Prostate gland (tissue), 2 donors: Measurements from ENCODE around the gene SERPINA10. TPM values are rescaled to one million over a fixed set of nuclear protein-coding genes. Genes with fewer than 3 reads are reported as not detected.

Source experiments
- DNase-seq: peaks from one replicate; pipeline ENCODE4 v3.0.0-alpha.2; 2019; ENCODE audit warnings: low spot score
- H3K27ac ChIP-seq, 2 donors: fragments of 200-600 bp; sonication (generic); 2 replicates each; pipeline ENCODE4 v1.5.1; 2017 to 2019
- H3K27me3 ChIP-seq: fragments of 200-600 bp; sonication (generic); replicated peaks from 2 replicates; pipeline ENCODE4 v1.5.1; 2019; ENCODE audit not compliant: insufficient read depth
- H3K36me3 ChIP-seq, 2 donors: fragments of 200-600 bp; sonication (generic); 1 replicate in 1 of 2; 2 replicates in 1 of 2; pipeline versions ENCODE4 v1.5.1 to v1.8.1; 2017 to 2019
- H3K4me1 ChIP-seq: fragments of 200-600 bp; sonication (generic); replicated peaks from 2 replicates; pipeline ENCODE4 v1.5.1; 2019
- H3K4me3 ChIP-seq, 2 donors: fragments of 200-600 bp; sonication (generic); 2 replicates each; pipeline ENCODE4 v1.5.1; 2017 to 2019
- H3K9me3 ChIP-seq: fragments of 200-600 bp; sonication (generic); 2 replicates; pipeline ENCODE4 v1.5.1; 2017
- CTCF ChIP-seq, 4 experiments: fragments of 200-600 bp in 2 of 4; fragments of 450-650 bp in 2 of 4; sonication (generic) in 2 of 4; IDR thresholded peaks; 1 replicate in 3 of 4; 2 replicates in 1 of 4; pipeline ENCODE4 v1.5.1; 2016 to 2019; ENCODE audit warnings: antibody characterized with exemption in 4 of 4, mild to moderate bottlenecking in 2 of 4, moderate library complexity in 2 of 4
- POLR2A ChIP-seq: fragments of 450-650 bp; IDR thresholded peaks from one replicate; pipeline ENCODE4 v1.6.1; 2016; ENCODE audit warnings: antibody characterized with exemption, mild to moderate bottlenecking
- POLR2AphosphoS5 ChIP-seq: sonication (generic); formaldehyde crosslinking; IDR thresholded peaks from one replicate; pipeline ENCODE4 v1.6.1; 2017; ENCODE audit warnings: antibody characterized with exemption
- WGBS: methylation state at CpG from one replicate; pipeline ENCODE4 v1.1.5; 2018; 5-methylcytosine and 5-hydroxymethylcytosine counted together
- intact Hi-C: fragments of 100-400 bp; cut with DNase I; formaldehyde crosslinking; loops from one replicate; pipeline ENCODE4 v1.14.2; 2022
- total RNA-seq, 2 donors: library from RNA; depleted of rRNA; stranded (reverse); fragments of >200 nt; gene quantifications; one replicate each; pipeline ENCODE4 v1.1.0, GENCODE V29; 2016

The SERPINA10 gene
- total RNA-seq, 2 donors from 2014 or later = not detected

- Histone ChIP-seq H3K4me1 (no peaks in the 10 kb centered on the region), H3K4me3 (no peak overlapping the region), H3K36me3 (no peaks in the 10 kb centered on the region), H3K9me3 (no peaks in the 10 kb centered on the region), H3K27ac (no peak overlapping the region), H3K27me3 (no peaks in the 10 kb centered on the region)
- WGBS = 52% methylated on average over 4 of the region's 4 CpGs
- no peak for DNase-seq
- TF ChIP-seq POLR2AphosphoS5 = no peak
- no peak for TF ChIP-seq POLR2A
- TF ChIP-seq CTCF (IDR thresholded peaks at IDR 0.05) = no peak
- intact Hi-C loops = no loop called here
Observed at GRCh38 chr14:94317259-94317658, 24.2 kb upstream of the SERPINA10 start.

DNA sequence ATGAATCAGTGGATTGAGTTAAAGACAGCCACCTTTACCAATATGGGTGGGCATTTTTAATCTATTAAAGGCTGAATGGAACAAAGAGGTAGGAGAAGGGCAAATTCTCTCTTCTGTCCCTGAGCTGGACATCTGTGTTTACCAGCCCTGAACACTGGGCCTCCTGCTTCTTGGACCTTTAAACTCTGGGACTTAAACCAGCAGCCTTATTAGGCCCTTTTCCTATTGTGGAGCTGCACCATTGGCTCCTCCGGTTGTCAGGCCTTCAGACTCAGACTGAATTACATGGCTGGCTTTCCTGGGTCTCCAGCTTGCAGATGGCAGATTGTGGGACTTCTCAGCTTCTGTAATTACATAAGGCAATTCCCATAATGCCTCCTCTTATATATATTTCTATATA, 23.6 kb upstream of the SERPINA10 start:
- TF ChIP-seq POLR2A (no peak), POLR2AphosphoS5 (no peak), CTCF (IDR thresholded peaks at IDR 0.05) (no peak)
- Histone ChIP-seq H3K4me3 (no peak overlapping the region), H3K27me3 (no peaks in the 10 kb centered on the region), H3K36me3 (no peaks in the 10 kb centered on the region), H3K4me1 (no peaks in the 10 kb centered on the region), H3K27ac (no peak overlapping the region), H3K9me3 (no peaks in the 10 kb centered on the region)
- WGBS = 82% methylated on average over 1 of the region's 1 CpG
- intact Hi-C loops = no loop called here
- no peak for DNase-seq

DNA sequence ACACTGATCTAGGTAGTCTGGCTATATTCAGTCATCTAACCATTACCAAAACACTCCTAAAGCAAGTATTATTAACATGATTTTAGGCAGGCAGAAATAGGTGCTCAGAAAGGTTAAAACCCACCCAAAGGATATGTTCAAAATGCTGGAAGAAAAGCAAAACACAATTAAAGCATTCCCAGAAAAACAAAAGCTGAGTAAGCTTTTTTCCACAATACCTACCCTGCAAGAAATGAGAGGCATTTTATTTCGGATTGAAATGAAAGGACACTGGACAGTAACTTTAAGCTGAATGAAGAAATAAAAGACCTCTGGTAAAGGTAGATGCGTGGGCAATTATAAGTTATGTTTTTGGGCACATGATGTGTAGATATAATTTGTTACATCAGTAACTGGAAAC, 21.8 kb upstream of the SERPINA10 start:
- TF ChIP-seq CTCF (IDR thresholded peaks at IDR 0.05) = no peak
- TF ChIP-seq POLR2A = no peak
- no peak for TF ChIP-seq POLR2AphosphoS5
- Histone ChIP-seq H3K4me1 (no peaks in the 10 kb centered on the region), H3K36me3 (no peaks in the 10 kb centered on the region), H3K27me3 (no peaks in the 10 kb centered on the region), H3K4me3 (no peak overlapping the region), H3K9me3 (no peaks in the 10 kb centered on the region), H3K27ac (no peak overlapping the region)
- intact Hi-C loops = no loop called here
- 87% methylated on average over 2 of the region's 2 CpGs for WGBS
- no peak for DNase-seq

DNA sequence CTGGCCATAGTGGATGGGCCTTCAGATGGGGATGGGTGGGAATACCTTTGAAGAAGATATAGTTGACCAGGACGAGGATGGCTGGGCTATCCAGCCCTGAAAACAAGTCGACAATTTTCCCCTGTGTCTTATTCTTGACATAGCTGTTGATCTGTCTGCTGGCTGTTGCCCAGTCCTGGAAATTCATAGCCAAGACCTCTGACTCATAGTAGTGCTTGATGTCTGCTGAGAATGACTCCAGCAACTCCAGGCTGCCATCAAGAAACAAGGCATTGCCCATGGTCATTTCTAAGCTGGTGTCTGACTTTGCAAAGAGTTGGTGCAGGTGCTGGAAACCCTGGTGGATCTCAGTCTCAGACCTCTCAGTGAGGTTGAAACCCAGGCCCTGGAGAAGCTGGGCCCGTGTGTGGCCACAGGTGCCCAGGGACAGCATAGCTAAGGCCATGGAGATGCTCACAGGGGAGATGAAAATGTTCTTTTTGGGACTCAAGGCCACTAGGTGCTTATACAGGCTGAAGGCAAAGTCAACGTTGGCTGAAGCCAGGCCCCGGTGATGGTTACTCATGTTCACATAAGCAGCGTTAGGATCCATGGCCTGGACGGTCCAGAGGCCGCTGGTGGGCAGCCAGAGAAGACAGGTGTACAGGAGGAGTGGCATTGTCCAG, 21.1 kb upstream of the SERPINA10 start:
- H3K36me3 ChIP-seq = no peaks in the 10 kb centered on the region
- no peak for TF ChIP-seq CTCF (IDR thresholded peaks at IDR 0.05)
- no peak for TF ChIP-seq POLR2AphosphoS5
- TF ChIP-seq POLR2A = no peak
- H3K4me3 ChIP-seq = no peak overlapping the region
- no peaks in the 10 kb centered on the region for H3K27me3 ChIP-seq
- 89% methylated on average over 8 of the region's 8 CpGs for WGBS
- intact Hi-C loops = no loop called here
- no peak for DNase-seq
- H3K27ac ChIP-seq = no peak overlapping the region
- H3K9me3 ChIP-seq = no peaks in the 10 kb centered on the region
- no peaks in the 10 kb centered on the region for H3K4me1 ChIP-seq

DNA sequence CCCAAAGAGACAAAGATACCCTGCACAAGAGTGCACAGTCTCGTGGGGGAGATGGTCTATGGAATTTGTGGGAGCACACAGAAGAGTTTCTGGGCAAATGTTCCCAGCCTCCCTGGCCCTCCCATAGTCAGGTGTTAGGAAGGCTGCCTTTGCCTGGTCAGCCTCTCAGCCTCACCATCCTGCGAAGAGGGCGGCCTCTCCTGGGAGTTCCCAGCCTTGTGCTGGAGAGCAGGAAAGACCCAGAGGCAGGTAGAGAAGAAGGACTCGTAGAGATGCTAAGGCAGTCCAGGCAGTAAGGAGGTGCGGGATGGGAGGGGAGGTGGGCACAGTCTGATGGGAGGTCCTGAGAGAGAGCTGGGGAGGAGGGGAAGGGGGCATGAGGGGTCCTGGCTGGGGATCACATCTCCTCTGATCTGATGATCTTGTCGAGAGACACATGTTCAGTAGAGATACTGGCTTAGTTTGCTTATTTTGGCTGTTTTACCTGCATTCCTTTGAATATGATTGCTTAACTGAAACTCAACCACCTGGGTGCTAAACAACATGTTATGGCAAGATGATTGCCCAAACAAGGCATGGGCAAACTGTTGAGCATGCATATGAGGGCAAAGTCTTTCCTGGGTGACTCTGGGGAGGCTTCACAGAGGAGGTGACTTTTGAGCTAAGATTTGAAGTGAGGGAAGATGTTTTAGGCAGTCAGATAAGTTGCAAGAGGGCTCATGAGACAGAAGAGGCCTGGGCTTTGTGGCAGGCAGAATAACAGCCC, 19.6 kb upstream of the SERPINA10 start:
- 65% methylated on average over 6 of the region's 6 CpGs for WGBS
- no peaks in the 10 kb centered on the region for H3K9me3 ChIP-seq
- intact Hi-C loops = no loop called here
- no peak overlapping the region for H3K4me3 ChIP-seq
- H3K27me3 ChIP-seq = no peaks in the 10 kb centered on the region
- TF ChIP-seq POLR2A (no peak), POLR2AphosphoS5 (peak; percentile 19)
- H3K4me1 ChIP-seq = no peaks in the 10 kb centered on the region
- no peaks in the 10 kb centered on the region for H3K36me3 ChIP-seq
- no peak overlapping the region for H3K27ac ChIP-seq
- no peak for DNase-seq
